Astrocyte (in vitro differentiated cells and primary cell): ENCODE measurements around the gene ETV3.

ENCODE experiments used
- EZH2 ChIP-seq: IDR thresholded peaks from 2 replicates; pipeline ENCODE4 v1.6.1; 2012; ENCODE audit warnings: mild to moderate bottlenecking, low read length, inconsistent platforms; ENCODE audit not compliant: insufficient read depth
- TF ChIP-seq, protein P1 (sequence below): IDR thresholded peaks from 2 replicates; pipeline ENCODE4 v1.5.1; 2011; ENCODE audit warnings: low read depth, mild to moderate bottlenecking, inconsistent platforms, low read length, moderate library complexity; ENCODE audit not compliant: insufficient read depth

DNA sequence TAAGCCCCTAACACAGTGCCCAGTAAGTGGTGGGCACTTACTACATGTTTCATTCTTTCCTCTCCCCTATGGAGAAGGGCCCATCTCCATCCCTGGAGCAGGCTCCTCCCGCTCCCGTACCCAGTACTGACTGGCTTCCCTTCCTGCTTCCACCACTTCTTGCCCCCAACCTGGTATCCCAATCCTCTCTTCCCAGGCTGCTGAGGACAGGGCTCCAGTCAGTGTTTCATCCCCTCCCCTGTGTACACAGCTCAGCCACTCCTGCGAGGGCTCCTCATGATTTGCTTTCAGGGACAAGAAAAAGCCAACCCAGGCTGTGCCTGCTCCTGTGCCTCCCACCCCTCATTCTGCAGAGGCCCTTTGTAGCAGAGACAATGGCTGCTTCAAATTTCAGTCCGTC lies 20.8 kb upstream of the ETV3 start:
- TF ChIP-seq, protein P1, sequence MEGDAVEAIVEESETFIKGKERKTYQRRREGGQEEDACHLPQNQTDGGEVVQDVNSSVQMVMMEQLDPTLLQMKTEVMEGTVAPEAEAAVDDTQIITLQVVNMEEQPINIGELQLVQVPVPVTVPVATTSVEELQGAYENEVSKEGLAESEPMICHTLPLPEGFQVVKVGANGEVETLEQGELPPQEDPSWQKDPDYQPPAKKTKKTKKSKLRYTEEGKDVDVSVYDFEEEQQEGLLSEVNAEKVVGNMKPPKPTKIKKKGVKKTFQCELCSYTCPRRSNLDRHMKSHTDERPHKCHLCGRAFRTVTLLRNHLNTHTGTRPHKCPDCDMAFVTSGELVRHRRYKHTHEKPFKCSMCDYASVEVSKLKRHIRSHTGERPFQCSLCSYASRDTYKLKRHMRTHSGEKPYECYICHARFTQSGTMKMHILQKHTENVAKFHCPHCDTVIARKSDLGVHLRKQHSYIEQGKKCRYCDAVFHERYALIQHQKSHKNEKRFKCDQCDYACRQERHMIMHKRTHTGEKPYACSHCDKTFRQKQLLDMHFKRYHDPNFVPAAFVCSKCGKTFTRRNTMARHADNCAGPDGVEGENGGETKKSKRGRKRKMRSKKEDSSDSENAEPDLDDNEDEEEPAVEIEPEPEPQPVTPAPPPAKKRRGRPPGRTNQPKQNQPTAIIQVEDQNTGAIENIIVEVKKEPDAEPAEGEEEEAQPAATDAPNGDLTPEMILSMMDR, result no peak
- TF ChIP-seq EZH2, result no peak
